AML-193 (cell line): Measurements from ENCODE around the gene ISG20.
"Not testable (repeated sequence)": the region's sequence is repeated elsewhere in the genome, so short reads cannot be mapped to it uniquely, and the experiment has no call there.

Experiments used
- DNase-seq, 2 experiments: peaks; one replicate each; lab custom pipeline; 2025; lab: John Stamatoyannopoulos, UW

The ISG20 gene

GRCh38 chr15:88636654-88637053 lies 2.2 kb upstream of the ISG20 start:
- DNase-seq = no peak

- no peak for DNase-seq
These were observed 1.4 kb upstream of the ISG20 start for GRCh38 chr15:88637436-88637835.

GRCh38 chr15:88637841-88638625 lies 783 bp upstream of the ISG20 start:
- no peak for DNase-seq

GRCh38 chr15:88641959-88642452 lies 3.2 kb downstream of the ISG20 start:
- DNase-seq = no peak

- DNase-seq = not testable (repeated sequence)
These were observed 3.7 kb downstream of the ISG20 start for GRCh38 chr15:88642514-88642913.

- DNase-seq = no peak
These were observed 5.9 kb downstream of the ISG20 start for GRCh38 chr15:88644741-88645140.

- DNase-seq = no peak
These were observed 6.6 kb downstream of the ISG20 start for GRCh38 chr15:88645171-88646087.

- DNase-seq = no peak
These were observed 7.2 kb downstream of the ISG20 start for GRCh38 chr15:88646088-88646405.

DNA sequence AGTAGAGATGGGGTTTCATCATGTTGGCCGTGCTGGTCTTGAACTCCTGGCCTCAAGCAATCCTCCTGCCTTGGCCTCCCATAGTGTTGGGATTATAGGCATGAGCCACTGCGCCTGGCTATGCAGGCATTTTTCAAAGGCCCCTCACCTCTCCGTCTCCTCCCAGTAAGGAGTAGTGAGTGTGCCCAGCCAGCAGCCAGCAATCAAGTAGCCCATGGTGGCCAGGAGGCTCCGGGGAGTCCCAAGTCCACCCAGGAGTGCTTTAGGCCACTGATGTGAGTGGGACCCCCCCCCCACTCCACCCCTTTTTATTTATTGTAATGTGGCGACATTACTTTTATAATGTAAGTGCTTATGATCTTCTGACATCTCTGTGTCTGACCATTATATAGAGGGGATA lies 8.1 kb downstream of the ISG20 start:
- DNase-seq = no peak

- DNase-seq = no peak
These were observed 8.7 kb downstream of the ISG20 start for GRCh38 chr15:88647351-88648105.

DNA sequence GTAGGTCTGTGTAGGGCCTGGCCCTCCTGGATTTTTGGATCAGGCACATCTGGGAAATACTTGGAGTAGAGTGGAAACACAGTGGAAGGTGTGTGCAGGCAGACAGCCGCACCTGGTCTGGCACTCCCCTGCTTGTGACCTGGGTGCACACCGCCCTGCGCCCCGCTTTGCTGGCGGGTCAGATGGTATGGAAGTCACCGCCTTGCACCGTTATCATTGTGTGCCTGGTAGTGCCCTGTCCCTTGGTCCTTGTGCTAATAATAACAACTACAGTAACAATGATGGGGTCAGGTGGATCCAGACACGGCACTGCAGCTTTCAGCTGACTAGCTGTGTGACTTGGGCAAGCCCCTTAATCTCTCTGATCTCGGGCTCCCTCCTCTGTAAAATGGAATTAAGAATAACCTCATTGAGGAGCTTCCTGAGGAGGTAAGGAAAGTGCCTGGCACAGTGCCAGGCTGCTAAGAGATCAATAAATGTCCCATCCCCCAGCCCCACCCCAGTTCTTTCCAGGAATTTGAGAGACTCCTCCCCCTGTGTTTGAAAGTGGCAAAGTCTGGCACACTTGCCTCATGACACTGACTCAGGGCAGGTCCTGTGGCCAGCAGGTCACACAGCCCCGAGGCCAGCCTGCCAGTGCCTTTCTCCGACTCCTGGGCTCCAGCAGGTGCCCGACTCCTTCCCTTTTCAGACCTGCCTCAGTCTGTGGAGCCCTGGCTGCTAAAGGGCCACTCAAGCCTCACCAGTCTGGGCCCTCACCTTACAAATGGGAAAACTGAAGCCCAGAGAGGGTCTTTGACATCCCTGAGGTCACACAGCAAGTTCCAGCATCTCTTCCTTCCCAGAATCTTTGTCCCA lies 9.8 kb downstream of the ISG20 start:
- no peak for DNase-seq

DNA sequence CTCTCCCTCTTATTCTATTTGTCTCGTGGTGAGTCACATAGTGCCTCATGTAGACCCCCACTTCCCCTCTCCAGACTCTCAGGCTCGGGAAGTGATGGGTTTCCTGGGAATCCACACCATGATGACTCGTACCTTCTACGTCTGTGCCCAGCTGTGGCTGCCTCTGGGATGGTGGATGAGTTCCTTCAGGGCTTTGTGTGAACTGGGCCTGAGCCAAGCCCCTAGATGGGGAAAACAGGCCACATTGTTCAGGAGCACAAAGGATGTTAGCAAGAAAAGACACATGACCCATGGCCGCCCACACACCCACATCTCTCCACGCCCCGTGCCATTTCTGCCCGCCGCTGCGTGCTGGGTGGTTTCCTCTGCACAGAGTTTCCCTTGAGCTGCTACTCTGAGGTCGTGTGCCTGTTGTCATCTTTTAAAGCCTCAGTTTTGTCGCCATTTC lies 10.5 kb downstream of the ISG20 start:
- DNase-seq = no peak

DNA sequence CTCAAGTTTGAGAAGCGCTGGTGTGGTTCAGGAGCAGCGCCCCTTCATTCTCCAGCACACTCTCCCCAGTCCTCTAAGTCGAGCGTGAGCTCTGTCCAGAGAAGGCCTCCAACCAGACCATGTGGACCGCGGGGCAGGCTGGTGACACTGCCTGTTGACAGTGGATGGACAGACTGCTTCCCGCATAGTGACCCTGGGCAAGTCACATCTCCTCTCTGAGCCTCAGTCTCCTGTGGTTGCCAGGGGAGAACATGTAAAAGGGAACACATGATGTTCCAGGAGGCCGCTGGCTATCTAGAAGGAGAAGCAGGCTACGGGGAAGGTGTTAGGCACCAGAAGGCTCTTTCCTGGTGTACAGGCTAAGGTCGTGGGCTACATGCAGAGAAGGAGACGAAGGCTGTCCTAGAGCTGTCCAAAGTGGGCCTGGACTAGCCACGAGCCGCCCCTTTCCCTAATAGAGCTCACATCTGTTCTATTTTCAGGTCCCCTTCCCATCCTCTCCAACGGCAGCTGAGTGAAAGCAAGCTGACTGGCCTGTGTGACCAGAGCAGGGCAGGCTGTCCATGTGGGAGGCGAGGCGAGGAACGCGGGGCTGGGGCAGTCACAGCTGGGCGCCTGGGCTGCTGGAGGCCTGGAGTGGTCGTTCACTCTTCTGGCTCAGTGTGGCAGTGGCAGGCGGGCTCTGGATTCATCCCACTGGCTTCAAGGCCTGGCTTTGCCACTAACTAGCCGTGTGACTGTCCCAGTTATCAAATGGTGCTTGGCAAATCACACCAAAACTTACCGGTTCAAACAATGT lies 11.1 kb downstream of the ISG20 start:
- DNase-seq = no peak

DNA sequence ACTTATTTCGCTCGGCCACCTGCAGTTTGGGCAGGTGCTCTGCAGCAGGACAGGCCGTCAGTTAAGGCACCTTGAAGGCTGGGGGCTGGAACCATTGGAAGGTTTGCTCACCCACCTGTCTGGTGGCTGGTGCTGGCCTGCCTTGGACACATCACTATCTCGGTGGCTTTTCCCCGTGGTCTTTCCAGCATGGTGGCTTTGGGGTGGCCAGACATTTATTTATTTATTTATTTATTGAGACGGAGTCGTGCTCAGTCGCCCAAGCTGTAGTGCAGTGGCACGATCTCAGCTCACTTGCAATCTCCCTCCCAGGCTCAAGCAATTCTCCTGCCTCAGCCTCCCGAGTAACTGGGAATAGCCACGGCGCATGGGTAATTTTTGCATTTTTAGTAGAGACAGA lies 11.7 kb downstream of the ISG20 start:
- no peak for DNase-seq

GRCh38 chr15:88651136-88651732 lies 12.4 kb downstream of the ISG20 start:
- no peak for DNase-seq

DNA sequence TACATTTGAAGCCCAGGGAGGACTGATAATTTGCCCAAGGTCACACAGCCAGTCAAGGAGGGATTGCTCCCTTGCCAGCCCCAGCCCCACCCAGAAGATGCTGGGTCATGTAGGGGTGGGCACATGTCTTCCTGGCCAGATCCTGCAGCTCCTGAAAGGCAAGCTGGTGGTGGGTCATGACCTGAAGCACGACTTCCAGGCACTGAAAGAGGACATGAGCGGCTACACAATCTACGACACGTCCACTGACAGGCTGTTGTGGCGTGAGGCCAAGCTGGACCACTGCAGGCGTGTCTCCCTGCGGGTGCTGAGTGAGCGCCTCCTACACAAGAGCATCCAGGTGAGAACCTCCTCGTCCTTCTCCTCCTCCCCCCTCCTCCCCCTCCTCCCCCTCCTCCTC lies 13.2 kb downstream of the ISG20 start:
- DNase-seq = no peak

DNA sequence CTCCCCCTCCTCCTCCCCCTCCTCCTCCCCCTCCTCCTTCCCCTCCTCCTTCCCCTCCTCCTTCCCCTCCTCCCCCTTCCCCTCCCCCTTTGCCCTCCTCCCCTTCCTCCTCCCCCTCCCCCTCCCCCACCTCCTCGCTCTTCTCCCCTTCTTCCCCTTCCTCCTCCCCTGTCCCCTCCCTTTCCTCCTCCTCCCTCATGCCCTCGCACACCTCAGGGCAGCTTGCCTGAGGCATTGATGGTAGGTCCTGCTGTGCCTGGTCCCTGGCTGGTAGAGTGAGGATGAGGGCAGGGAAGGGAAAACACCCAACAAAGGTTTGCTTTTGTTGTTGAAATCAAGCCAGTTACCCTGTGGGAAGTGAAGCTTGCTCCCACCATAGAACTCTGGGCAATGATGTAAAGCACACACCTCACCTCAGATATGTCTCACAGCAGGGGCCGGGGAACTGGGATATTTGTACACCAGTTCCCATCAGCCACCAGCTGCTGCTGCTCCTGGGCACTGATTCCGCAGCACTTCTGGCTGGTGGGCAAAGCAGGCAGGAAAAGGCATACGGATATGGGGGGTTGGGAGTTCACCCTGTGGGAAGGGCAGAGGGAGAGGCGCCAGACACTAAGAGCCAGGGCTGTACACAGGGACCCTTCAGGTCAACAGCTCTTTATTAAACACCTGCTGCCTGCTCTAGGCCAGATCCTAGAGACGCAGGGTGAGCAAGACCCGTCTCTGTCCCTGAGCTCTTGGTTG lies 13.8 kb downstream of the ISG20 start:
- DNase-seq = no peak

GRCh38 chr15:88653200-88654064 lies 14.6 kb downstream of the ISG20 start:
- no peak for DNase-seq
